NT2/D1 (cell line): ENCODE results near the gene SPOCK1.

Experiments used
- YY1 ChIP-seq: IDR thresholded peaks from 2 replicates; pipeline ENCODE4 v1.6.1; 2011; ENCODE audit not compliant: insufficient read length, insufficient read depth
- ZNF274 ChIP-seq: IDR thresholded peaks from 2 replicates; pipeline ENCODE4 v1.6.1; 2011; ENCODE audit warnings: mild to moderate bottlenecking, low read depth, low read length

- TF ChIP-seq YY1 (no peak), ZNF274 (no peak)
Observed at GRCh38 chr5:137315534-137316345, 183.4 kb downstream of the SPOCK1 start.
